Measurements from ENCODE around the gene MCAM.

The MCAM gene

GRCh38 chr11:119324189-119324588 is 7.3 kb upstream of the MCAM start:
- in situ Hi-C loops (cut with HindIII; ENCODE audit: low pct_ligation_motif_present, low sequenced_read_pairs), result no loop called here

DNA sequence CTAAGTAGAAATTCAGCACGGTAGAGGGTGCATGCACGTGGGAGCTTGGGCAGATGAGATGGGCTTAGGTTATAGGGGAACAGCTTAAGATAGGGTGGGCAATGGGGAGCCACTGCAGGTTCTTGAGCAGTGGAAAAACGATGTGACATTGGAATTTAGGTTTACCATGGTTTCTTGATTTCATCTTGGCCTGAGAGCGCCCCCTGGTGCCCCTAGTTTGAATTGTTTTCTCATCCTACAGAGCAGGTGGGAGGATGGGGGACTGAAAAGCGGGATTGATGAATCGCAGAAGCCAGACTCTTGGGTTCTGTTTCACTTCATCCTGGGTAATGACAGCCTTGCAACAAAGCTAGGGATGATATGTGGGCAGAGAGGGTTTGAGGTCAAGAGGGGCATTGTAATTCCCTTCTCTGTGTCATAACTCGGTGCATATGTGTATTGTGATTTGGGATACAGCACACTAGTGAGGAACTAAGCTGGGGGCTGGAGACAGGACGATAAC is 6.7 kb upstream of the MCAM start:
- in situ Hi-C loops (cut with HindIII; ENCODE audit: low pct_ligation_motif_present, low sequenced_read_pairs), result no loop called here
- no peak overlapping the region for H3K27ac ChIP-seq
- H3K36me3 ChIP-seq (replicated peaks), result no peaks in the 10 kb centered on the region
- DNase-seq, result peak; percentile 74
- no peak overlapping the region for H3K4me3 ChIP-seq (ENCODE audit: low read depth, low read length)
- peak; percentile 81 for TF ChIP-seq CTCF (IDR thresholded peaks at IDR 0.05; ENCODE audit: low read depth, low read length, missing control alignments)
- no peaks in the 10 kb centered on the region for H3K27me3 ChIP-seq (replicated peaks)

More at GRCh38 chr11:119324189-119324588, 7.3 kb upstream of the MCAM start:
- Histone ChIP-seq H3K4me3 (ENCODE audit: low read depth, low read length) (no peak overlapping the region), H3K27me3 (replicated peaks) (no peaks in the 10 kb centered on the region), H3K36me3 (replicated peaks) (no peaks in the 10 kb centered on the region), H3K27ac (no peak overlapping the region)
- TF ChIP-seq CTCF (IDR thresholded peaks at IDR 0.05; ENCODE audit: low read depth, low read length, missing control alignments), result no peak
- DNase-seq, result no peak

DNA sequence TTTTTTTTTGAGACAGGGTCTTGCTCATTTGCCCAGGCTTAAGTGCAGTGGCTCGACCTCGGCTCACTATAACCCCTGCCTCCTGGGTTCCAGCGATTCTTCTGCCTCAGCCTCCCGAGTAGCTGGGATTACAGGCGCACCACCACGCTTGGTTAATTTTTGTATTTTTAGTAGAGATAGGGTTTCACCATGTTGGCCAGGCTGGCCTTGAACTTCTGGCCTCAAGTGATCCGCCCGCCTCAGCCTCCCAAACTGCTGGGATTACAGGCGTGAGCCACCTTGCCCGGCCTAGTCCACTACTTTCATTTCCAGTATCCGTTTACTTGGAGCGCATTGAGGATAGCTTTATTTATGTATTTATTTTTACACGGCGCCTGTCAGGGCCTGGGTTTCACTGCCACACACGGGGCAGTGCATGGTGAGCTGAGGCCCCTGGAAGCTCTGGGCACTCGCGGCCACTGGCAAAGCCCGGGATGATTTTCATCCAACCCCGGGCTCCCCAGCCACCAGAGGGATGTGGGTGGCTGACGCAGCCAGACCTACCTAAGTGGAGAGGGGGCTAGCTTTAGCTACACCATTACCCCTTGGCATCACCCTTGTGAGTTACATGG is 6.1 kb upstream of the MCAM start:
- TF ChIP-seq CTCF (IDR thresholded peaks at IDR 0.05; ENCODE audit: low read depth, low read length, missing control alignments), result no peak
- Histone ChIP-seq H3K4me3 (ENCODE audit: low read depth, low read length) (no peak overlapping the region), H3K36me3 (replicated peaks) (no peaks in the 10 kb centered on the region), H3K27ac (no peak overlapping the region), H3K27me3 (replicated peaks) (no peaks in the 10 kb centered on the region)
- in situ Hi-C loops (cut with HindIII; ENCODE audit: low pct_ligation_motif_present, low sequenced_read_pairs), result no loop called here
- no peak for DNase-seq

GRCh38 chr11:119322360-119322739 is 5.4 kb upstream of the MCAM start:
- TF ChIP-seq CTCF (IDR thresholded peaks at IDR 0.05; ENCODE audit: low read depth, low read length, missing control alignments), result peak; percentile 8
- DNase-seq, result no peak
- no peak overlapping the region for H3K4me3 ChIP-seq (ENCODE audit: low read depth, low read length)
- H3K36me3 ChIP-seq (replicated peaks), result no peaks in the 10 kb centered on the region
- in situ Hi-C loops (cut with HindIII; ENCODE audit: low pct_ligation_motif_present, low sequenced_read_pairs), result no loop called here
- H3K27ac ChIP-seq, result no peak overlapping the region
- H3K27me3 ChIP-seq (replicated peaks), result no peaks in the 10 kb centered on the region

- in situ Hi-C loops (cut with HindIII; ENCODE audit: low pct_ligation_motif_present, low sequenced_read_pairs), result no loop called here
- H3K36me3 ChIP-seq (replicated peaks), result no peaks in the 10 kb centered on the region
- TF ChIP-seq CTCF (IDR thresholded peaks at IDR 0.05; ENCODE audit: low read depth, low read length, missing control alignments), result no peak
- peak overlapping the region; percentile 52 for H3K4me3 ChIP-seq (ENCODE audit: low read depth, low read length)
- peak; percentile 36 for DNase-seq
- H3K27me3 ChIP-seq (replicated peaks), result no peaks in the 10 kb centered on the region
- H3K27ac ChIP-seq, result peak overlapping the region; percentile 30
Observed at GRCh38 chr11:119320776-119321524, 4.0 kb upstream of the MCAM start.
